HG03439 (cell line): ENCODE measurements around the gene TINCR.
"Not testable (repeated sequence)": the region's sequence is repeated elsewhere in the genome, so short reads cannot be mapped to it uniquely, and the experiment has no call there.

Experiments
- ATAC-seq: cut with Tn5 transposase; IDR thresholded peaks from one replicate; pipeline ENCODE4 v1.9.1; 2021; ENCODE audit warnings: mild to moderate bottlenecking, moderate library complexity; ENCODE audit not compliant: unreplicated experiment

TINCR gene

DNA sequence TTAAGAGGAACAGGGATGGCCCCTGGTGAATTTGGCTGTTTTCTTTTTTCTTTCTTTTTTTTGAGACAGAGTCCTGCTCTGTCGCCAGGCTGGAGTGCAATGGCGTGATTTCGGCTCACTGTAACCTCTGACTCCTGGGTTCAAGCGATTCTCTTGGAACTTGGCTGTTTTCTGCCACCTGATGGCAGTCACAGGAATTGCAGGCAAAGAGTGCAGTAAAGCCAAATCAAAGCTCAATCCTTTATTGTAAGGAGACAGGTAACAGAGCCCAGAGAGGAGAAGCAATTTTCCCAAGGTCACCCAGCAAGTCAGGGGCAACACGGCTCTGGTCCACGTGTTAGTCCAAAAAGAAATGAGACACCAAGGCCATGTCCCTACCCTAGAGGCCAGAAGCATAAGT lies 6.2 kb downstream of the TINCR start:
- no peak for ATAC-seq

DNA sequence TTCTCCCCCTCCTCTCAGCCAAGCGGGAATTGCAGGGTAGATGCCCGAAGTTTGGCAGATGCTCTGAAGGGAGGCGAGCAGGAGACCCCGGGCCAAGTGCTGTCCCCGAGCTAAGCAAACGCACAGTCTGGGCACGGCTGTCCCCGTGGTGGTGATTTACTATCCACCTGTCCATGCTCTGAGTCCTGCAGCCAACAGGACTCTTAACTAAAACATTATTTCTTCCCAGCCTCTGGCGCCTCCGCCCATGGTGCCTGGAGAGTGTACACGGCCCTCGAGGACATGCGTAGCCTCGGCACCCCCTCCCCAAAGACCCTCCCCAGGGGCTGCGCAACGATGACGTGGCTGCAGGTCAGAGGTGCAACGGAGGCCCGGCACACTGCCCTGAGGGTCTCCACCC lies 7.6 kb downstream of the TINCR start:
- no peak for ATAC-seq

DNA sequence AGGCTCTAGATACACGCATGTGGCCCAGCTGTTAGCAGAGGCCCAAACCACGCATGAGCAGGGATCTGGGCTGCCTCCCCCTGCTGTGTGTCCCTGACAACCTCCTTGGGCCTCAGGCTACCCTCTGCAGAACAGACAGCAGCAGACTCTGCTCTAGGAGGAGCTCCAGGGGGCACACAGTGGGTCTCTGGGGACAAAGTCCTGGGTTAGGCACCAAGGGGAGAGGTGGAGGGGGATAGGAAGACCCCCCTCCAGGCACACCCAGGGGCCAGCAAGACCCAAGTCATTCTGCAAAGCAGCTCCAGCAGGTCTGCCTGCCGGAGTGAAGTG lies 8.0 kb downstream of the TINCR start:
- no peak for ATAC-seq

DNA sequence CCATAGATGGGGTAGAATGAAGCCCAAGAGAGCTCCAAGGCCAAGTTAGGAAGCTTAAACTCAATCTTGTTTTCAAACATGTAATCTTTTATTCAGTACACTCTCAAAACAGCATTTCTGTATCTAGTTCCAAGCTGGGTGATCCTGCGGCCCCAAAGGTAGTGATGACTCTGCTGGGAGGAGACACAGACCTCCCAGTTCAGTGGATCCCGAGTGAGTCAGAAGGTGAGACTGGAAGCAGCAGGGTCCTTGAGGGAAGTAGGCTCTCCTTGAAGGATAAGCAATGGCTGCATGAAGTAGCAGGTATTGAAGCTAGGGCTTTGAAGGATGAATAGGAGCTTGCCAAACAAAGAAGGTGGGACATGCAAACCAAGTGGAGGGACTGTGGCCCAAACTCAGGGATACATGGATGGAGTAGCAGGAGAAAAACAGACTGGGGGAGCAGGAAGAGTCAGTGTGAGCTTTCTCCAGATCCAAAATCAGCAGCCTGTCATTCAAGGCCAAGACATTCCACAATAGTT lies 9.6 kb downstream of the TINCR start:
- ATAC-seq: no peak

DNA sequence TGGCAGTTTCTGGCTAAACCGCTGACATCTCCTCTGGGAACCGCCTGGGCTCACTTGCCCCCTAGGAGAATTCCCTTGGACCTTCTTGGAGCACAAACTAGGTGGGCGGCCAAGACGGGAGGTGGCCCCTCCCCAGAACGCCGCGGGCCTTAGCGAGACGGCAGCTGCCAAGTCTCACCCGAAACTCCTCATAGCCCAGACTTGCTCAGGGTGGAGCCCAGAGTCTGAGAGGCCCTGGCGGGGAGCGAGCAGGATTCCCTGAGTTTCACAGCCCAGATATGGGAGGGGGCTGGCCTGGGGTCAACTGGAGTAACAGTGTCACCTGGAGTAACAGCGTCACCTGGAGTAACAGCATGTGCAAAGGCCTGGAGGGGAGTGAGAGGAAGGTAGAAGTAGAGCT lies 10.1 kb downstream of the TINCR start:
- ATAC-seq: no peak

DNA sequence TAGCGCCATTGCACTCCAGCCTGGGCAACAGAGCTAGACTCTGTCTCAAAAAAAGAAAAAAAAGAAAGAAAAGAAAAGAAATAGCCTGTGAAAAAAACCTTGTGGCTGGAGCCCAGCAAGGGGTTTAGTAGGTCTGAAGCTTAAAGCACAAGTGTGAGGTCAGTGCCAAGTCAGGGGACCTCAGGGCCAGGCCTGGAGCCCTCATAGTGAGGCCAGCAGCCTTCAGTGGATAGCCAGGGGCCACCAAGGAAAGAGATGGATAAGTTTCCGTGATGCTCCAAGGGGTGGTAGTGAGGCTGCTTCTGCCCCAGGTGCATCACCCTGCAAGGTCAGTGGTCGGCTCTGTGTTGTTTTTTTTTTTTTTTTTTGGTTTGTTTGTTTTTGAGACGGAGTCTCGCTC lies 12.9 kb downstream of the TINCR start:
- no peak for ATAC-seq

DNA sequence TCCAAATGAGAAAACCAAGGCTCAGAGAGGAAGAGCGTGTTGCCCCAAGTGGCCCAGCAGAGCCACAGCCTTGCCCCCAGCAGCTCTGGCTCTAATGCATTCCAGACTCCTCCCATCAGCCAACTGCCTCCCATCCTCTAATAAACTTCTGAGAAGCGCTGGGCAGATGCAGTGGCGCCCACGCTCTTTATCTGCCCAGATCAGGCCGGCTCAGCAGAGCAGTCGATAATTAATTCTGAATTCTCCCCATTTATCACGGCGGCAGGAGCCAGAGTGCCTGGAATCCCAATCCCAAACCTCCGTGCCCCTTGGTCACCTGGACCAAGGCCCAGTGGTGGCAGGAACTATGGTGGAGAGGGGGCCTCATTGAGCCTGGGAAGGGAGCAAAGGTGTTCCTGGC lies 13.9 kb downstream of the TINCR start:
- no peak for ATAC-seq

DNA sequence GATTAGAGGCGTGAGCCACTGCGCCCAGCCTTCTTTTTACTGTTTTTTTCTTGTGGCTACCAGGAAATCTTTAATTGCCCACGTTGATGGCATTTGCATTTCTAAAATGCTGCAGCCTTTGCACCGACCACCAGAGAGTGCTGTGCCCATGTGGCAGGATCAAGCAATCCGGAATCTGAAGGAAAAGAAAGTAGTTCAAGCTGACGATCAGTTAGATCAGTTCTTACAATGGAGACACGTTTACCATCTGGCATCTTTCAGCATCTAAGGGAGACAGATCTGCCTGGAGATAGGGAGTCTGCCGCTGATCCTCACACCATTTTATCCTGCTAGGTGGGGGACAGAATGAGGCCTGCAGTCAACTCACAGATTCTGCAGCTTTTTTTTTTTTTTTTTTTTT lies 19.9 kb downstream of the TINCR start:
- ATAC-seq: no peak

DNA sequence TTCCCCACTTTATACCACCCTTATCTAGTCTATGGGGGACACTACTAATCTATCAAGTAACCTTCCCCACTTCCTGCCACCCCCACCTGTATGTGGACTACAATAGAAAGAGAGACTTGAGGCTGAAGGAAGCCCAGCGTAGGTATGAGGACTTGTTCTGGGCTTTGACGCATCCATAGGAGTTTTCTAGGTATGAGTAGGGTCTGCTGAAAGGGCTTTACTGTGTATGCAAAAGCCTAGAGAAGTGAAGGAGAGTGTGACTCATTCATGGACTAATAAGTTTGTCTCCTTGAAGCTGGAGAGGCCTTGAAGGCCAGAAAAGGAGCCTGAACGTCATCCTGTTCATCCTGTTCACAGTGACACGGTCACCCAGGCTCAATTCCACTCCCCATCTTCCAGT lies 21.8 kb downstream of the TINCR start:
- ATAC-seq: no peak

DNA sequence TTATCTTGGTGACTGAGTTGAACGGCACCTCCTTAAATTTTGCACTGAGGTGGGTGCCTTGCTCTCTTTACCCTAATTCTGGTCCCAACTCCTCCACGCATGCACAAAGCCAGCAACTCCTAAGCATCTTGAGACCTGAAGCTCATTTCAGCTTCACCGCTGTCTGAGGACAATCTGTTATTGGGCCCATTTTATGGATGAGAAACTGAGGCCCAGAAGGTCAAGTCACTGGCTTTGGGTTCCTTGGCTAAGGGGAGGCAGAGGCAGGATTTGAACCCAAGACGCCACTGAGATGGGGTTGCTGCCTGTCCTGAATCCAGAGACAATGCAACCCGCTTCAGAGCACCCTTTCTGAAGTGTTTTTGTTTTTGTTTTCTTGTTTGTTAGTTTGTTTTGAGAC lies 22.7 kb downstream of the TINCR start:
- ATAC-seq: no peak

DNA sequence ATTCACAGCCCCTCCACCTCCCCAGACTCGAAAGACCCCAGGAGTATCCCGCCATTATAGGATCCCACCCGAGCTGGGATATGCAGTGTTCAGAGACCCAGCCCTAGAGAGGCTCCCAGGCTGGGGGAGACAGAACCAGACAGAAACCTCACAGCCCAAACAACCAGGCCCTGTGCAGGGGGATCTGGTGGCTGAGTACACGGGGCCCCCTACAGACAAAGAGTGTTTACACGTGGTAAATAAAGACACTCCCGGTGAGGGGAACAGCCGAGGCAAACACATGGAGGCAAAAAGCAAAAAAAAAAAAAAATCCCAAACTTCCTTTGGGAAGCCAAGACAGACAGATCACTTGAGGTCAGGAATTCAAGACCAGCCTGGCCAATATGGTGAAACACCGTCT lies 25.1 kb downstream of the TINCR start:
- no peak for ATAC-seq

DNA sequence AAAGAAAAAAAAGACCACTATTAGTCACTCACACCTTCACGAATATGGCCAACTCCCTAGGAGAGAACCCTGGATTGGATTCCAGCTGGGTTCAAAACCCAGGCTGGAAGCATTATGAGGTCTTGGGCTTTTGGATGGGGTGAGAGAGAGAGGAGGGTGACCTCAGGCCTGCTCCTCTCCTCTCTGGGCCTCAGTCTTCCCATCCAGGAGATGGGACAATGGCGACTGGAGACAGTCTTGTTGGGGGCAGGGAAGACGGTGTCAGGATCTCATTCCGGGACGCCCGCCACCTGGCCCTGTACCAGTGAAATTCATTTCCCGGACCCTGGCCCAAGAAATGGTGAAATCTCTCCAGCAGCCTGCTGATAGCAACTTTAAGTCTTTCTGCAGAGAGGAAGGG lies 26.3 kb downstream of the TINCR start:
- no peak for ATAC-seq

DNA sequence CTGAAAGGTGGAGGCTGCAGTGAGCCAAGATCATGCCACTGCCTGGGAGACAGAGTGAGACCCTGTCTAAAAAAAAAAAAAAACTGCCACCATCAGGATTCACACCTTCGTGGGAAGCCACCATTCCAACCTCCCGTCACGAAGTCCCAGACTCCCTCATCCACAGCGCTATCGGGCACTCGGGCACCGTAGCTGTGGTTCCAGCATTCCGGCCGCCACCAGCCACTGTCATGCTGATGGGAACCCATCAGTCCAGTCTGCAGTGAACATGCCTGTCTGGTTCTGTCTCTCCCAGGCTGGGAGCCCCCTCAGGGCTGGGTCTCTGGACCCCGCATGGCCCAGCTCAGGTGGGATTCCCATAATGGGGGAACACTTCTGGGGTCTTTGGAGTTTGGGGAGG lies 27.5 kb downstream of the TINCR start:
- no peak for ATAC-seq

DNA sequence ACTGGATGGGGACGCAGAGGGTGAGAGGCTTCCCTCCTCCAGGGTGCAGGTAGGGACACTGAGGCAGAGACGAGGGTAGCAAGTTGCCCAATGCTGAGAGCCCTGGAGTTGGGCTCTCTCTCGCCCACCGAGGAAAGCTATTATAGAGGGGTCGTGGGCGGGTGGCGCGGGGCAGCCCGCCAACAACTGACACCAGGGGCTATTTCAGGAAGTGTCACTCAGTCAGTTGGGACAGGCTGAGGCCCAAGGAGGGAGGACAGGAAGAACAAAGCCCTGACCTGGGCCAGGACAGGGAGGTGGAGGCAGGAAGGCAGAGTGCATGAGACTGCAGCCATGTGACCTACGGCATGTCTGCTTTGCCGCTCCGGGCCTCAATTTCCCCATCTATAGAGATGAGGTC lies 29.9 kb downstream of the TINCR start:
- ATAC-seq: no peak

DNA sequence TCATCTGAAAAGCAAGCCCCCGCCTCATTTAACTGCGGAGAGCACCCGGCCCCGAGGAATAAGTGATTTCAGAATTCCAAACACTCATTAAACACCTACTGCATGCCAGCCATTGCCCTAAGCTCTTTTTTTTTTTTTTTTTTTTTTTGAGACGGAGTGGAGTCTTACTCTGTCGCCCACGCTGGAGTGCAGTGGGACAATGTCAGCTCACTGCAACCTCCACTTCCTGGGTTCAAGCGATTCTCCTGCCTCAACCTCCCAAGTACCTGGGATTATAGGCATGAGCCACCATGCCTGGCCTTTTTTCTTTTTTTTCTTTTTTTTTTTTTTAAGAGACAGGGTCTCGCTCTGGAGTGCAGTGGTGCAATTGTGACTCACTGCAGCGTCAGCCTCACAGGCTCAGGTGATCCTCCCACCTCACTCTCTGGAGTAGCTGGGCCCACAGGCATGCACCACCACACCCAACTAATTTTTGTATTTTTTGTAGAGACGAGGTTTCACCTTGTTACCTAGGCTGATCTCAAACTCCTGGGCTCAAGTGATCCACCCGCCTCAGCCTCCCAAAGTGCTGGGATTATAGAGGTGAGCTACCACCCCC lies 30.7 kb downstream of the TINCR start:
- ATAC-seq: not testable (repeated sequence)

DNA sequence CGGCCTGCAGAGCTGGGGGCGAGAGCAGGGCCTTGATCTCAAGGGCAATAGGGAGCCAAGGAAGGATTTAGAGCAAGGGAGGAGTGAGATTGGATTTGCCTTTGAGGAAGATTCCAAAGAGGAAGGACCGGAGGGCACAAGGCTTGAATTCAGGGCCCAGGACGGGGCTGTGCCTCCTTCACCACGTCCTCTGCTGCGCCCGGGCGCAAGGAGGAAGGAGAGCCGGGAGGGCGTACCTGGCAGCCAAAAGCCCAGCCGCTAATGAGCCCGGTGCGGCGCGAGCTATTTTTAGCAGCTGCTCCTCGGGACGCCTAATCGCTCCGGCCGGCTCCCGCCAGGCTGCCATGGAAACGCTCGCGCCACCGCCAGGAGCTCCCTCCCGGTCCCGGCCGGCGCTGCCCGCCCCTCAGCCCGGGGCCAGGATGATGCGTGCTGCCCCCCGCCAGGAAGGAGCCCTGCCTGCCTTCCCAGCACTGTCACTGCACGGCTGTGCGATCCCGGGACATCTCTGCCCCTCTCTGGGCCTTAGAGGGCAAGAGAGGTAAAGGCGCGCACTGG lies 31.3 kb downstream of the TINCR start:
- no peak for ATAC-seq

DNA sequence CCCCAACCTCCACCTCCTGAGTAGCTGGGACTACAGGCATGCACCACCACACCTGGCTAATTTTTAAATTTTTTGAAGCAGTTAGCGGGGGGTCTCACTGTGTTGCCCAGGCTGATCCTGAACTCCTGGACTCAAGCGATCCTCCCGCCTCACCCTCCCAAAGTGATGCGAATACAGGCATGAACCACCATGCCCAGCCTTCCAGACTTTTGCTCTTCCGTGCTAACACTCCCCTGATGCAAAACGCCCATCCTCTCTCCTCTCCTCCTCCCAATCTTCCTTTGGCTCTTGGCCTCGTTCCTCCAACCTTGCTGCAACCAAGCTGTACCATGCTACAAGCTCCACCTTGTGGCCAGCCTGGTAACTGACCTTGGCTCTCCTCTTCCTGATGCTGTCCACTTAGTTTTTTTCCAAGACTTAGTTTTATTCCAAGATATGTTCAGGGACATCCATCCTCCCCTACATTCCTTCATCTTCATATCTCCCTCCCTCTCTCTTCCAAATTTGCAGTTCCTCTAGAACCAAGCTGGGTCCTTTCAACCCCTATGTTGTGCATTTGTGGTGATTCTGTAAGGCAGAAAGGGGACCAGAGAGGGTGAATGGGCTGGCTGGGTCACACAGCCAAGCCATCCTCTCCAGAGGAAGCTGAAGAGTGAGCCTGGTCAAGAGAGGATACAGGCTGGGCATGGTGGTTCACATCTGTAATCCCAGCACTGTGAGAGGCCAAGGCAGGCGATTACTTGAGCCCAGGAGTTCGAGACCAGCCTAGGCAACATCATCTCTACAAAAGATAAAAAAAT lies 32.8 kb downstream of the TINCR start:
- ATAC-seq: no peak

DNA sequence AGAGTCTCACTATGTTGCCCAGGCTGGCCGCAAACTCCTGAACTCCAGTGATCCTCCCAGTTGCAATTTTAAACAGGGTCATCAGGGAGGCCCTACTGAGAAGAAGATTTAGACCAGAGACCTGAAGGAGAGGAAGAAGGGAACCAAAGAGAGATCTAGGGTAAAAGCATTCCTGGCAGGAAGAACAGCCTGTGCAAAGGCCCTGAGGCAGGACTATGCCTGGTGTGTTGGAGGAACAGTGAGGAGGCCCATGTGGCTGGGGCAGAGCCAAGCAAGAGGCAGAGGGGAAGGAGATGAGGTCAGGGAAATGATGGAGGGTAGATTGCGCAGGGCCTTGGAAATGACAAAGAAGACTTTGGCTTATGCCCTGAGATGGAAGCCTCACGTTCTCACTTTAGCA lies 34.5 kb downstream of the TINCR start:
- ATAC-seq: no peak

DNA sequence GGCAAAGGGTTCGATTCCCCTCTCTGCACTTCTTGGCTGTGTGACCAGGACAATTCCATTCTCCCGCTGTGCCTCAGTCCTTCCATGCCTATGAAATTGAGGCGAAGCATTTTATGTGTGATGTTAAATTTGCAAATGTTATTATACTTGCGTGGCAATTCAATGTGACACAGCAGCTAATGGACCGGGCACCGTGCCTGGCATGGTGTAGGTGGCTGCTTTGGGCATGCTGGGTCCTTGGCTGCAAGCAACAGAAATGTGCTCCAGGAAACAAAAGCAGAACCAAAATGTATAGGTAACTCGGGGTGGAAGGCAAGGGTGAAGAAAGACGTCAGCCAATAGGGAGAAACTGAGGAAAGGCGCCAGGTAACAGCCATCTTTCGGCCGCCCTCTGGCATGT lies 37.1 kb downstream of the TINCR start:
- no peak for ATAC-seq

DNA sequence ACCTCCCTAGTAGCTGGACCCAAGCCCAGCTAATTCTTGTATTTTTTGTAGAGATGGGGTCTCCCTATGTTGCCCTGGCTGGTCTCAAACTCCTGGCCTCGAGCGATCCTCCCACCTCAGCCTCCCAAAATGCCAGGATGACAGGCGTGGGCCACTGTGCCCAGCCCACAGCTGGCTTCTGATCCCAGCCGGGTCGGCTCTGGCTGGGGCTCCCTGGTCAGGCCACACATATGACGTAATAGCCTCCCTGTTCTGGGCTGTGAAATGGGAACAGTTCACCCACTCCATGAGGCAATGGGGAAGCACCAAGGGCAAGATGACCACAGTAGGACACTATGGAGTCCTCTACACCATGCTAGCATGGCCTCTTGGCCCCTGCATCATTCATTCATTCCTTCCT lies 41.1 kb downstream of the TINCR start:
- ATAC-seq: no peak

DNA sequence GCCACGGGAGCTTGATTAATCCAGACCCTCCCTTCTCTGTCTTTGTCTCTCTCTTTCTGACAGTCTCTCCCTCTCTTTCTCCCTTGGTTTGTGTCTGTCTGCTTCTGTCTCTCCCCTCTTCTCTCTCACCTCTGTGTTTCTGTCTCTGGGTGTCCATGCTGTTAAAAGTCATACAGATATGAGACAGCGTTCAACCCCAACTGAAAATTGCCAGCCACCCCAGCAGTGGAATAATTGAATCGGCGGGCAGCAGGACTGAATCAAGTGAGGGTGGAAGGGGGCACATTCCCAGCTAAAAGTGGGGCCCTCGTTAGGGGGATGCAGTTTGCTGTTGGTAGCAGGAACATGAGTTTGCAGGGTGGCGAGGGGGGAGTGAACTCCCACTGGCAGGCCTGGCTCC lies 43.7 kb downstream of the TINCR start:
- no peak for ATAC-seq

DNA sequence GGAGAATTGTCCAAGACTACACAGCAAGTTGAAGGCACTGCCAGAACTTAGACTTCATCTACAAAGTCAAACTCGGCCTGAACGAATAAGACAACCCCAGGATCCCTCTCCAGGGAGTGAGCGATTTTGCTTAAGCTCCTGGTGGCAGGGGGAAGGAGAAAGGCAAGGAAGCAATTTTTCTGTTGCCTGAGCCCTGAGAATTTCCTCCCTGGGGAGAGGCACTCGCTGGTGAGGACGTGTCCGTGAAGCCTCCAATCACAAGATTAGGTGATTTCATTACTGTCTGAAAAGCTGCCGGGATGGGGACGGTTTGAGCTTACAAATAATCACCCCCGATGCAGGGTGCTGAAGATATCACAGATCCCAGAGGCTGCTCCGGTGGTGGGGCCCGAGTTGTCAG lies 45.6 kb downstream of the TINCR start:
- no peak for ATAC-seq

DNA sequence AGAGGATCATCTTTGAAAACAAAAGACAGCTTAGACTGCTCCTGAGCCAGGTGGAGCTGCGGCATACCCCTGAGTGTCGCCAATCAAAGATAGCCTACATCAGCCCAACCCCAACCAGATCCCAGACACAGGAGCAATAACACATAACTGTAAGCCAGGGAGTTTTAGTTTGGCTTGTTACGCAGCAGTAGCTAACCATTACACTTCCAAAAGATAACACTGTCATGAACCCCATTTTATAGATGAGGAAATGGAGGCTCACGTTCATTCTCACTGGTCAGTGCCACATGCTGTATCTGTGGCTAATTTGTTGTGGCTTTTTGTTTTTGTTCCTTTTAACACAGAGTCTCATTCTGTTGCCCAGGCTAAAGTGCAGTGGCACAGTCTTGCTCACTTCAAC lies 47.3 kb downstream of the TINCR start:
- ATAC-seq: no peak
